Hindlimb muscle (tissue), 1 donor: ENCODE measurements around the gene TCAF1. TPM values are rescaled to one million over a fixed set of nuclear protein-coding genes. Genes with fewer than 3 reads are reported as not detected.
A peak's percentile ranks its signal among the peaks of the same experiment; 100 is the strongest.

ENCODE experiments used
- DNase-seq: peaks from one replicate; pipeline ENCODE4 v3.0.0-alpha.2; 2013
- polyA plus RNA-seq: library from polyadenylated mRNA; unstranded; fragments of 120-200 nt; gene quantifications from one replicate; pipeline ENCODE4 v1.2.1, GENCODE V29; 2013; ENCODE audit not compliant: insufficient read length

The TCAF1 gene, protein sequence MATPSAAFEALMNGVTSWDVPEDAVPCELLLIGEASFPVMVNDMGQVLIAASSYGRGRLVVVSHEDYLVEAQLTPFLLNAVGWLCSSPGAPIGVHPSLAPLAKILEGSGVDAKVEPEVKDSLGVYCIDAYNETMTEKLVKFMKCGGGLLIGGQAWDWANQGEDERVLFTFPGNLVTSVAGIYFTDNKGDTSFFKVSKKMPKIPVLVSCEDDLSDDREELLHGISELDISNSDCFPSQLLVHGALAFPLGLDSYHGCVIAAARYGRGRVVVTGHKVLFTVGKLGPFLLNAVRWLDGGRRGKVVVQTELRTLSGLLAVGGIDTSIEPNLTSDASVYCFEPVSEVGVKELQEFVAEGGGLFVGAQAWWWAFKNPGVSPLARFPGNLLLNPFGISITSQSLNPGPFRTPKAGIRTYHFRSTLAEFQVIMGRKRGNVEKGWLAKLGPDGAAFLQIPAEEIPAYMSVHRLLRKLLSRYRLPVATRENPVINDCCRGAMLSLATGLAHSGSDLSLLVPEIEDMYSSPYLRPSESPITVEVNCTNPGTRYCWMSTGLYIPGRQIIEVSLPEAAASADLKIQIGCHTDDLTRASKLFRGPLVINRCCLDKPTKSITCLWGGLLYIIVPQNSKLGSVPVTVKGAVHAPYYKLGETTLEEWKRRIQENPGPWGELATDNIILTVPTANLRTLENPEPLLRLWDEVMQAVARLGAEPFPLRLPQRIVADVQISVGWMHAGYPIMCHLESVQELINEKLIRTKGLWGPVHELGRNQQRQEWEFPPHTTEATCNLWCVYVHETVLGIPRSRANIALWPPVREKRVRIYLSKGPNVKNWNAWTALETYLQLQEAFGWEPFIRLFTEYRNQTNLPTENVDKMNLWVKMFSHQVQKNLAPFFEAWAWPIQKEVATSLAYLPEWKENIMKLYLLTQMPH
- 188 TPM for polyA plus RNA-seq

DNA sequence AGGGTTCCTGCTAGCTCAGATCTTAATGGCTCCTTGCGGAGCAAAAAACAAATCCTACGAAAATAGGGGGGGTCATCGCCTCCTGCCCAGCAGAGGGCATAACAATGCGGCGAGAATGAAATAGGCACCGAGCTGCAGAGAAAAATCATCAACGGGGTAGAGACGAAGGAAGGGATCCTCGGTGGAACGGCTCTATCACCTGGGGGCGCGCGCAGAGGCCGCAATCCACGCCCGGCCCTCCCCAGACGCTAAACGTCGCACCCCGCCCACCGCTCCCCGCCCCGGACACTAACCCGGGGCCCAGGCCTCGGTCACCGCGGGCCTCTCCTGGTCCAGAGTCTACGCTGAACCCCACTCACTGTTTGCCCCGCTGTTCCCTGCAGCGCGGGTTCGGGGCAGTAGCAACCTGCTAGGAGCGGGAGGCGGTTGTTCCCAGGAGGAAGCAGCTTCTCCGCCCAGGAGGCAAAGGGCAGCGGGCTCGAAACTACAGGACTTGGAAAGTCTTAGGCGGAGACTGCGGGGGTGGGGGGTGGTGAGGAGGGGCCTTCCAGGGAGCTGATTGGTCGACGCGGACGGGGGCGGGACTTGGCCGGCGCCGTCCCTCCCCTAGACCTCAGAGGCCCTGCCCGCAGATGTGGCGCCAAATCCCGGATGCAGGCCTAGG lies at the start of gene TCAF1:
Gene TCAF1, minus strand, starts transcription at position 509 of the 664 bp plus-strand sequence. CDS start 25,568 bp downstream, outside the sequence.
- DNase-seq: peak; percentile 96

DNA sequence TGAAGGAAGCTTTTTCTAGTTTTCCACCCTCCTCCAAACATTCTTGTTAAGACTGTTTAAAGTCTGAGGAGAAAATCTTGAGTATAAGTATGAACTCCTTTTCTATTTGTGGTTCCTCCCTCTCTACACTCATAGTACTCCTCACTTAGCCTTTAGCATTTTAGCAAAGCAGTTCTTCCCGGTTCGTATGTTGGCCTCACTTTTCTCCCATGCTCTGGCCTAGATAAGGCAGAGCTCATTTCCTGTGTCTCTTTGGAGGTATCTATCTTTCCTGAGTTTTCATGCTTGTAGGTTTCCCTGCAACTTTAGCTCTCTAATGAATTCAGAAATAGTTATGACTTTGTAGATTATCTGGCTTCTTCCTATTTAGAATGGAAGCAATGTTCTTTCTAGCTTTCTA lies 46.8 kb upstream of the TCAF1 start:
- no peak for DNase-seq

DNA sequence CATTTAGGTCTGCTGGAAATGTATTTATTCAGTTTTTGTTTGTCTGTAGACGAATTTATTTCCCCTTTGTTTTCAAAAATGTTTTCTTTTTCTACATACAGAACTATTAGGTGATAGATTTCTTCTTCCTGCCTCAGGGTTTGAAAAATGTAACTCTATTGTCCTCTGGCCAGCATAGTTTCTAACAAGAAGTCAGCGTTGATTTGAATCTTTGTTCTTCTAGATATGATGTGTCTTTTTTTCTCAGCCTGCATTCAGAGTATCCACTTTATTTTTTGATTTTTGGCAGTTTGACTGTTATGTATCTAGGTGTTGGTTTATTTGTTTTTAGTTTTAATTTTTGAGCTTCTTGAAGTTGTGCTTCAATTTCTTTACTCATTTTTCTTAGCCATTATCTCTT lies 45.1 kb upstream of the TCAF1 start:
- DNase-seq: no peak

DNA sequence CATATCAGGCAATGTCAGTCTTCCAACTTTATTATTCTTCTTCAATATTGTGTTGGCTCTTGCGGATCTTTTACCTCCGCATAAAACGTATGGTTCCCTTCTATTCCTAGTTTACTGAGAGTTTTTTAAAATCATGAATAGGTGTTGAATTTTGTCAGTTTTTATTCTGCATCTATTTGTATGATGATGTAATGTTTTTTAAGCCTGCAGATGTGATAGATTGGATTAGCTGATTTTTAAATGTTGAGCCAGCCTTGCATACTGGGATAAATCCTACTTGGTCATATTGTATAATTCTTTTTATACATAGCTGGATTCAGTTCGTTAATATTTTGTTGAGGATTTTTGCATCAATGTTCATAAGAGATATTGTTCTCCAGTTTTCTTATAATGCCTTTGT lies 43.4 kb upstream of the TCAF1 start:
- no peak for DNase-seq

DNA sequence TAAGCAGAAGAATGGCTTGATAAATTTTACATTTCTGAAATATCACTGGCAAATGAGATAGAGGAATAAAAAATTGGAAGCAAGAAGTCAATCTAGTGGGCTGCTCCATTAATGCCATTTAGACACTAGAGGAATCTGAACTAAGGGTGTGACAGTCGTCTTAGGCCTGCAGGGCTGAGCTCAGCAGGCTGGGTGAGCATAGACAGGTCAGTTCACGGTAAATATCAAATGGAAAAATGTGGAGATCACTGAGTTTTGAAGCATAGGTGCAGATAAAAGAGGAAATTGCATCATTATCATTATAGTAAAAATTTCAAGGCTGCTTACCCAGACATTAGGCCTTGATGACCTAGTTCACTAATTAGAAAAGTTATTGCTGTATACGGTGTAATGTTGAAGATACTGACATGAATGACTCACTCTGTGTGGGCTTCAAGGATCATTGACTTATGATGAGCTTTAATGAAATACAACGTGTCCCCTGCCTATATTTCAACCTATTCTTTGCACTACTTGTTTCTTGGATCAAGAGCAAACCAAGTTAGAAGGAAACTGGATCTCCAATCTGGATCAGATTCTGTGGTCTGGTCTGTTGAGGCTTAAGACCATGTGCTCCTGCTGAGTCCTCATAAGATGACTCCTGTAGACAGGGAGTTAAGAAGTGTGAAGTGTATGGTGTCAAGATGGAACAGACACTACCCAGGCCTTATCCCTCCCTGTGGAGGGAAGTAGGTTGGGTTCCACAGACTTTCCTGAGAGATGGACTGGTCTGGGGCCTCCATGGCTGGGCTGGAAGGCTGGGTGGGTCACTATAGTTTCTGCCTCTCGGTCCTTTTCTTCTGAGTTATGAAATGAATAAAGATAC lies 36.6 kb upstream of the TCAF1 start:
- DNase-seq: no peak

DNA sequence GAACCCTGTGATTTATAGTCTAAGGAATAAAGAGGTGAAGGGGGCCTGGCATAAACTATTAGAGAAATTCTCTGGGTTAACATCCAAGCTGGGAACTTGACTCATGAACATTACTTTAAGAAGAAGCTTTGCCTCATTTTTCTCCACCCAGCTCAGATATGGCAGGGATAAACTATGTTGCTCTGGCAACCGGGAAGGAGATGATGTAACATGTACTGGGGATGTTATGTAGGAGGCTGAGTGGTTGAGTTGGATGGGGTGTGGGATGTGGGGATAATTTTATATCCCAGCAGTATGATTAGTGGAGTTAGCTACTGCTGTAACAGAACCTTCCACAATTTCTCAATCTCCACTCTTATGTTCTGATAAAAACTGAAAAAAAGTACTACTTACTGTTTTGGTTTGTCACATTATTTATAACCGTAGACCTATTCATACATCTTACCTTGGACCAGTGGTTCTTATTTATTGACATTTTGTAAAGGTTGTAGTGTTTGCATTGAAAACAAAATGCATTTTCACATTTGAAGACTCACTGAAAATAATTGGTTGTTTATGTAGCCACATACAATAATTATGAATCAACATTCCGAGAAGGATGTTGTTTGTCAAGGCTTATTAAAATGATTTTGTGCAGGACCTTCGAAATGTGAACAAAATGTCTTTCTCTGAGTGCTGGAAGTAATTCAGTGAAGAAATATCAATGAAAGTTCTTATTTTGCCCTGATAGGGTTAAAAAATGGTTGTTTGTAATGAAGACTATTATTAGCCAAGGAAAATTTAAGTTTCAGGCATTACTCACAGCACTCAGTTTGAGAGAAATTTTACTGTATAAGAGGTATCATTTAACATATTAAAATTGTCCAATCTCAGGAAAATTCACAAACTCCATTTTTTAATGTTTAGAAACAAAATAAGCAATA lies 34.4 kb upstream of the TCAF1 start:
- DNase-seq: no peak

DNA sequence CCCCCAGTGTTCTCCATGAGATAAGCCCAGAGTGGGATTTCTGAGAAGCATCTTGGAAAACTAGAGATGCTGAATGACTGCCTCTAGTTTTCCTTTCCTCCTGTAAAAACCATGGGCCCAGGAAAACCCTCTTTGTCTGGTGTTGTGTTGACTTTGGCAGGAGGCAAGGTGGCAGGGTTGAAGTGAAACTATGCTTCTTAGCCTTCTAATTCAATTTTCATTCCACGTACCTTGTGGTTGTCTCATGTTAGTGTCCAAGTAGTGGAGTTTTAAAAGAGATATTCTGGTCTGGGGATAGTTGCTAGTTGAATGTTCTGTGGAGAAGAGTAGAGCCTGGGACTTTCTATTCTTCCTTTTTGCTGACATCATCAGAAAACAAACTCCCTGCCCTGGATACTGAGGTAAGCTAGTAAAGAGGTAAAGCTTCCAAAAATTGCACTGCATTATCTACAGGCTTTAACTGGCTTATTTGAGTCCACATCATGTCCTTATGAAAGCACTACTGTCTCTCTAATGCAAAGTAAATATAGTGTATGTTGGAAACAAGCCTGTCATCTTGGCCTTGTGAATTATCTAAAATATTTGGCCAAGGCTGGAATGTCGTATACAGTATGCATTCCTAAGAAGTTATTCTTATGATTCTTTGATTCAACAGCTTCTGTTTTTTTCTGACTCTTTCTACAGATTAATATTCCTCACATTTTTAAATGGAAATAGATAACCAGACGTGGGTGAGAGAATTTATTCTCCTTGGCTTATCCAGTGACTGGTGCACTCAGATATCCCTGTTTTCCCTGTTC lies 32.8 kb upstream of the TCAF1 start, which contains the start of gene OR2F2:
Gene OR2F2, plus strand, starts transcription at position 708 of the 800 bp plus-strand sequence. Its CDS starts 0 bp downstream, at position 708.
- no peak for DNase-seq

DNA sequence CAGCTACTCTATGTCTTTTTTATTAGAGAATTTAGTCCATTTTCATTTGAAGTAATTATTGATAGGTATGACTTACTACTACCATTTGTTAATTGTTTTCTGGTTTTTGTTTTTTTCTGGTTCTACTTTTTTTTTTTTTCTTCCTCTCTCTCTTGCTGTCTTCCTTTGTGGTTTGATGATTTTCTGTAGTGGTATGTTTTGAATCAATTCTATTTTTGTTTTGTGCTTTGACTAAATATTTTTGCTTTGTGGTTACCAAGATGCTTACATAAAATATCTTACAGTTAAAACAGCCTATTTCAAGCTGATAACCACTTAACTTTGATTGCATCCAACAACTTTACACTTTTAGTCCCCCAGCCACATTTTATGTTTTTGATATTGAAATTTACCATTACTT lies 29.8 kb upstream of the TCAF1 start:
- DNase-seq: no peak

DNA sequence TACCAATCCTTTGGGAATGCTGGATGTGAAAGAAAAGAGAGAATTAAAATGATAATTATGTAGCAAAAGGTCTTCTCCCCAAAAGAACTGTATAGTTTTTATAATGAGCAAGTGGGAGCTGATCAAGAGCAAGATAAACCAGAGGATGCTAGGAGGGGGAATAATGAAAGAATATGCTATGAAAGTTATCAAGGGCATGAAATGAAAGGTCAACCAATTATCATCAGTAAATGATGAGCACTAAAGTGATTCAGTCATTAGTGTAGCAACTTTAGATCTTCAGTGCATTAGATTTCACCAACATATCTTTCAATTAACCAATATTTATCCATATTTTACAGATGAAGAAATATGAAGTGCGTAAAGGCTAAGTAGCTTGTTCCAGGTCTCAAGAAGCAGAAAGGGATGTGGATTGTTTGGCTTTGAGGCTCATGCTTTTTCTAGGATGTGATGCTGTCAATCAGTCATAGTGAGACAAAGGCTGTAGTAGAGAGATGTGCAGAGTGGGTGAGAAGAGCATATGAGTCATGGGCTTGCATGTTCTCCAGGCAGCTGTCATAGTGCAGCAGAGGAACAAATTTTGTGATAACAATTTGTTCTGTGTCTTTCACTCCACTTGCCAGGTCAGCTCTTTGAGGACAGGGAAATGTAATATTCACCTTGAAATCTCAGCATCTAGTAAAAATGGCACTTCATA lies 27.4 kb upstream of the TCAF1 start:
- DNase-seq: no peak

DNA sequence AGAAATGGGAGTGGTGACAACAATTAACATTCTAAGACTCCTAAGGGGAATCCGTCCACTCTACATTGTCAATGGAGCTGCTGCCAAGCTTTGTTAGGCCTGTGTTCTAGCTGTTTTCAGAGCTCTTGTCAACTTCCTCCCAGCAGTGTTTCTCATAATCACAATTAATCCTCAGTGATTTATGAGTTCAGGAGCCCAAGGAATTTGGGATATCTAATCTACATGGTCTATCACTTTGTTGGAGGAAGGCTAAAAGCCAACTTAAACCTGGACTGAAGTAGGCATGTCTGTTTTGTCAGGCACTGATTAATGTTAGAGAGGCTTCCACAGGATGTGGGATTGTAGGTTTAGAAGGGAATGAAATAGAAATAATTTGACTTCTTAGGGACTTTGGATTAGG lies 22.9 kb upstream of the TCAF1 start:
- DNase-seq: no peak

DNA sequence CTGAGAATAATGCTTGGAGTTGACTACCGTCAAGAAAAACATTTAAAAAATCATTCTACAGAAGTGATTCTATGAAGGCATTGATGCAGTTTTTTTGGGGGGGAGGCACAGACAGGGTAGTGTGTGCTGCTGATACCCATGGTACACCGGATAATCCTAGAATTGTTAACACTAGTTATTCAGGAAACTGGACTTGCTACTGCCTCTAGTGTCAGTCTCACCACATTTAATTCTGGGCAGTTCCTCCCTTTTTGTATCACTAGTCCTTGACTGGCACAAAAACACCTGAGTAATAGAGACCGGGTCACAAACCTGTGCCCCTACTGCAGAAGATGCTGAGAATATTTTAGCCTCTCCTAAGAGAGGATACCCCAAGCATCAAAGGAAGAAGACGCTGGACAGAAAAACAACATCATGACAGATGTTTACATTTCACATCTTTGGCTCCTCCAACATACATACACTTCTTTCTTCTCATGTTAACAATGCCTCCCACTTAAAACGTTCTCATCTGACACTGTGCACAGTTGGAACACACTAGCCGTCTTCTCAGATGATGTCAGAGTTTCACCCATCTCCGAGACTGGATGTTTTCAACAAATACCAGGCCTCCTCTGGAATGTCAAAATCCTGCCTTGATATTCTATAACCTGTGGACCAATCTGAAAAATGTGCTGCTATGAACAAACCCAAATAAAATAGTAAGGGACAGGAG lies 13.1 kb upstream of the TCAF1 start:
- no peak for DNase-seq

DNA sequence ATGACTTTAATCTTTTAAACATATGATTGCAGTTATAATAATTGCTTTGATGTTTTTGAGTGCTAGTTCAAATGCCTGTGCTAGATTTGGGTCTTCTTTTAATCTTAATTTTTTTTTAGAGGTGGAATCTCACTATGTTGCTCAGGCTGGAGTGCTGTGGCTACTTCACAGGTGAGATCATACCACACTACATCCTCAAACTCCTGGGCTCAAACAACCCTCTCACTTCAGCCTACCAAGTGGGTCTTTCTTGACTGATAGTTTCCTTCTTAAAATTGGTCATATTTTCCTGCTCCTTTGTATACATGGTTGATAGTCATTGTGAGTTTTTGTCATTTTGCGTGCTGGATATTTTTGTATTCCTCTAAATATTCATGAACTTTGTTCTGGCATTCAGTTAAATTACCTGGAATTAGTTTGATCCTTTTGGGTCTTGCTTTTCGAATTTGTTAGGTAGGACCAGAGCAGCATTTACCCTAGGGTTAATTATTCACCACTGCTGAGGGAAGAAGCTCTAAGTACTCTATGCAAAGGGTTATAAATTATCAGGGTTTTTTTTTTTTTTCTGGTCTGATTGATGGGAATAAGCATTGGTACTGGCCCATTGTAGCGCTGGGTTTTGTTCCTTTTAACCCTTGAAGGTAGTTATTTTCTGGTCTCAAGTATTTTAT lies 12.1 kb upstream of the TCAF1 start:
- DNase-seq: no peak

DNA sequence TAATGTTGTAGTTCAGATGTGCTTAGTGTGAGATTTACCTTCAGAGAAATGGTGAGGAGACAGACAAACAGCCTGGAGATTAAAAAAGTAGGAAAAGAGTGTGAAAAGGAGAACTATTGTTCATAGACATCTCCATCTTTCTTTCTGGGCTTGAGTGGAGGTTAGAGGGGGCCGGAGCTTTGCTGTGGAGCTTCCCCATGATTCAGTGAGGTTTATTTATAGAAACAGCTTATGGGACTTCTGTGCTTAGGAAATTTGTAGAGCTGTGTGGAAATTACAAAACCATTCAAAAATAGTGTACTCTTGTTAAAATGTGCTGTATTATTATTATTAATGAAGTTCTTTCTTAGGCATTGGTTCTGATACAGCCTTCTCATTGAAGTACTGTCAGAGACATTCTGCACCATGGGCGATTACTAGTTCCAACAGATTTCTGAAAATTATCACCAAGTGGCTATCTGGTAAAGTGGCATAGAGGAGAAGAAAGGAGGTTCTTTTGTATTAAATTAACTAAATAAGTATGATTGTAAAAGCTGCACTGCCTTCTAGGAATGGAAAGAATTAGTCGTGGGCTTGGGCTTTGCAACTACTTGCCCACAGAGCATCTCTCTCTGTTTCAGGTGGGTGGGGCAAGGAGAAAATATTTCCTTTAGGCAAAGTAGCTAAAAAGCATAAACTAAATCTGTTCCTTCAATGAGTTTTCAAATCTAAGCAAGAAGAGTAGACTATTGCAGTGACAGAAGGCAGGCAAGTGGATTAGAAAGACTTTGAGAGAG lies 8.7 kb upstream of the TCAF1 start:
- no peak for DNase-seq

DNA sequence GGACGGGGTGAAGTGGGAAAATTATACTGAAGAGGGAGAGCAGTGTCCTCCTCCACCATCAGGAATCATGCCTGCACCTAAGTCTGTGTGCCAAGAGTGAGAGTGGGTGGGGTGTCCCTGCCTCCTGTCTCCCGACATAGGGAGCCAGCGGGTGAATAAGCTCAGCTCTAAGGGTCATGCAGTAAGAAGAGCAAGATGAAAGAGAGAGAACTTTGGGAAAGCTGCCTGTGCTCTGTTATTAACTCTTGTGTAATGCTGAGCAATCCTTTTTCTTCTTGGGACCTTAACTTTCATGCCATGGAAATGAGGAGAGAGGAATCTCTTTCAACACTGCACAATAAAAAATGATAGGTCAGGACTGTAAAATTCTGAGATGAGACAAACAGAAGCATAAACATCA lies 7.9 kb upstream of the TCAF1 start:
- DNase-seq: no peak

DNA sequence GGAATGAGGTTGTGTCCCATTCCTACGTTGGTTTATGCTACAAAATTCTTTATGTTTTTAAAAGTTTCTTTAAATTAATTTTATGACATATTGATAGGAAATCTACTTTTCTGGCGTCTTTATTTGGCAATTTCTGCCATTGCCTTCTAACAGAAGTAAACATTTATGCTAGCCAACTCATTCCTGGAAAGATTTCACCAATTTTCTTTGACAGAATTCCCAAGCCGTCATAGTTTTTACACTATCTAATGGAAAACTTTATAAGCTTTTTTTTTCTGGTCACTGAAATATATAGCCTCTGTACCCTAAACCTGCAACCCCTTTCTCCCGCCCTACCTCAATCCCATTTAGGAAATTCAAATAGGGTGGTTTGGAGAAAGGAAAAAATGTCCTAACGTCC lies 6.1 kb upstream of the TCAF1 start:
- no peak for DNase-seq

DNA sequence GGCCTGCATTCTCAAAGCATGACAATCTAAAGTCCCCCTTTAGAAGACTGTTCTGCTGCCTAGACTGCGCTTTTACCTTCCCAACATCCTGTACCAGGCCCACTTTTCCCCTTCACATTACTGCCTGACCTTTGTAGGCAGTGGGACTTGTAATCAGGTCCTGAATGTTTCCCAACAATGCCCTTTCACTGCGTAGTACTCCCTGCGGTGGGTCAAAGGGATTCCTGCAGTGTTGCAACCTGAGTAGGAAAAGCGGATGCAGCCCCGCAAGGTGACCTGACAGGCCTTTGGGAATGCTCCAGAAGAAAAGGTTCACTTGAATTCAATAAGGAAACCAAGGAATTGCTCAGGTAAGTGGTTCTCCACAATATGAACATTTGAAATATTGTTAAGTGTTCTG lies 4.9 kb upstream of the TCAF1 start:
- no peak for DNase-seq

DNA sequence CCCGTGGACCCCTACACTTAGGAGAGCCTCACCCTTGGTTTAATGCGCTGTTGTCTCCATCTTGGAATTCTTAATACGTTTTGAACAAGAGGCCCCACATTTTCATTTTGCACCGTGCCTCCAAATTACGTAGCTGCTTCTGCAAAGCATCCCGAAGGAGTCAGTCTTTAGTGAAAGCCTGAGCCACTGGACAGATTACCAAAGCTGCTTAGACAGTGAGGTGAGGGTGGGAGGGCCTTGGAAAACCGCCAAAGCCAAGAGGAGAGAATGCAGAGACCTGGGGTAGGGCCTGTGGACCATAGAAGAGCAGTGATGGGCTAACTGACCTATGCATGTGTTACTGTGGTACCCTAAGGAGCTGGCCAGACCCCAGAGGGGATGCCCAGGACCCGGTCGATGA lies 4.2 kb upstream of the TCAF1 start:
- DNase-seq: no peak
